DMS153 (cell line): Measurements from ENCODE around the gene ZNF565.
A peak's percentile ranks its signal among the peaks of the same experiment; 100 is the strongest.
"Not testable (repeated sequence)": the region's sequence is repeated elsewhere in the genome, so short reads cannot be mapped to it uniquely, and the experiment has no call there.

Source experiments
- DNase-seq: peaks from one replicate; lab custom pipeline; 2025; lab: John Stamatoyannopoulos, UW

ZNF565 gene

DNA sequence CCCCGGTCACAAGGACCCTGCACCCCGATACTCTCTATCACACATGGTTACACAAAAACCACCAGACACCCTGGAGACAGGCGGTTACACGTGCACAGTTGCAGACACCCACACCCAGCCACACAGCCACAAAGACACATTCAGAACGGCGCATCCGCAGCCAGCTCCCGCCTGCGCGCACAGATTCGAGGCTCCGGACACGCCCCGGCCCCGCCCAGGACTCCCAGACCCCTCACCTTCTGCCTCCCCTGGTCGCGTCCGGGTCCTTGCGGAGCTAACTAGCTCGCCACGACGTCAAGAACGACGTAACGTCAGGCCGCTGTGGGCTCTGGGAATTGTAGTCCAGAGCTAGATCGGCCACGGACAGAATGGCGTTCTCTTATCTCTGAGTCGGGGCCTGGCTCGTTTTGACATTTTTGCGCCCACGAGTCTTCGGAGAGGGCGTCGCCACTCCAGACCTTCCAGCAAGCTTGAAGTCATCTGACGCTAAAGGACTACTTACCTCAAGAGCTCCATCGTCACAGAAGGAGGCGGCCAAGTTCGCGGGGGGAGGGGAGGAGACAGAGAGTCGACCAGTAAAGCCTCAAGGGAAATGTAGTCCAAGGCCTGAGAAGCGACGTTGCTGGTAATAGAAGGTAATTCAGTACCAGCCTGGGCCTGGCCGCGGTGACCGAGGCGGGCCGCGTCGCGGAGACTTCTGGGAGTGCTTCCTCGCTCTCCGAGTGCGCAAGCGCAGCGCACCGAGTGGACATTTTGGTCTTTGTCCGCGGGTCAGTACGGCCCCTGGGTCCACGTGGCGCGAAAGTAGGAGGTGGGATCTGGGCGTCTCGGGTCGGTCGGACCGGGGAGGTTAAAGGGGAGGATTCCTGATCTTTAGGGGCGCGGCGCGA, at the start of gene ZNF565, which contains the start of gene ZNF146:
ZNF565 (minus strand) TSS at position 280 of the 890 bp plus-strand sequence. CDS start 12,680 bp downstream, outside the sequence.
ZNF146 (plus strand) TSS at position 721 of the 890 bp plus-strand sequence. CDS start 21,335 bp downstream, outside the sequence.
- peak; percentile 97 for DNase-seq

GRCh38 chr19:36259211-36259610, 44.7 kb upstream of the ZNF565 start:
- DNase-seq, result no peak

DNA sequence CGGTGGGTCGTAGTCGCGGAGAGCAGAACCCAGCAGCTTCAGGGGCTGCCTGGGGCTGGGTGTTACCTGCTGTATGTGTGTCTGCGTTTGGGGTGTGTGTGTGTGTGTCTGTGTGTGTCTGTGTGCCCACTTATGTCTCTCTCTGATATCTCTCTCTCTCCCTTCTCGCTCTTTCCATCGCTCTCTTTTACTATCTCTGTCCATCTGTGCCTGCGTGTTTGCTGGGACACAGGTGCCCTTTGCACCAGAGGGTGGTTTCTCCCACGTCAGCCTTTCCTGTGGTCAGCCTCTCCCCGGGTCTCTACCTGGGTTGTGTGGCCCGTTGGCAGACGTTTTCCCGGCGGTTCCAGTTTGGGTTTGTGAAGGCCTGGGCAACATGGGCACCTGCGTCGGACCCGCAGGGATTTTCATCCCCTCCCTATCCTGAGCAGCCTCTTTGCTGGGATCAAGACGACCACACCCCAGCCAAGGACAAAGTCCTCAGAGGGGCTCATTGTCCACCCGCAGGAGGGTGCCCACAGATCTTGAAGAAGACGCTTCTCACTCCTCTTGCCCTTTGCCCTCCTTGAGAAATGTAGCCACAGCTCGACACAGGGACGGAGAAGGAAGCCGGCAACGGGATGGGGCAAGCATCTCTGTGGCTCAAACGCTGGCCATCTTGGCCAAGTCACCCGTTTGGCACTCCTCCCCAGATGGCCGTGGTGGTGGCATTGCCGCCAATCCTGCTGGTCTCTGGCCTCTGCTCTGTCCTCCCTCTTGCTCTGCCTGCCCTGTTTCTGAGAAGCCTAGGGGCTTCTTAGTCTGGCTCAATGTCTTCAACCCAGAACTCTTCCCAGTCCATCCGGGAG, 43.8 kb upstream of the ZNF565 start:
- DNase-seq, result no peak

- DNase-seq, result no peak
Observed at GRCh38 chr19:36257520-36257876, 43.0 kb upstream of the ZNF565 start.

GRCh38 chr19:36256853-36257519, 42.5 kb upstream of the ZNF565 start:
- DNase-seq, result no peak

DNA sequence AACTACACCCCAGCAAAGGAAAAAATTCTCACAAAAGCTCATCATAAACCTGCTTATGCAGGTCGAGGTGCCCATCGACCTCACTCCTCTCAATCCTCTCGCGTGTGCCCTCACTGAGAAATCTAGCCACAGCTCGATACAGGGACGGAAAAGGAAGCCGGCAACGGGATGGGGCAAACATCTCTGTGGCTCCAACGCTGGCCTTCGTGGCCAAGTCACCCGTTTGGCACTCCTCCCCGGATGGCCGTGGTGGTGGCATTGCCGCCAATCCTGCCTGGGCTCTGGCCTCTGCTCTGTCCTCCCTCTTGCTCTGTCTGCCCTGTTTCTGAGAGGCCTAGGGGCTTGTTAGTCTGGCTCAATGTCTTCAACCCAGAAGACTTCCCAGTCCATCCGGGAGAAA, 41.6 kb upstream of the ZNF565 start:
- DNase-seq, result no peak

- DNase-seq, result no peak
Observed at GRCh38 chr19:36255316-36255715, 40.9 kb upstream of the ZNF565 start.

DNA sequence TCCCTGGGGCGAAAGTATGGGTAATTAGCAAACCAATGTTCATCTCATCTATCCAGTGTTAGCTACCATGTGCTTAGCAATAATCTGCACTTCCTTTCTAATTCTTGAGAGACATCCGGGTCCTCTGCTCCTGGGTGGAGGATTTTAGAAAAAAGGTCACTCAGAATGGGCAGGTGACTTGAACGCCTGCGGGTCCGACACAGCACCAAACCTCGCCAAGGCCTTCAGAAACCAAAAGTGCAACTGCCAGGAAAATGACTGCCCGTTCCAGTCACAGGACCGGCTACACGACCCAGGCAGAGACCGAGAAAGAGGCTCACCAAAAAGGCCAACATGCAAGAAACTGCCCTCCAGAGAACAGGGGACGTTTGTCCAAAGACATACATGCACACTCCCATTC, 40.4 kb upstream of the ZNF565 start:
- DNase-seq, result no peak

GRCh38 chr19:36252047-36252446, 37.6 kb upstream of the ZNF565 start:
- DNase-seq, result no peak

GRCh38 chr19:36246006-36246481, 31.6 kb upstream of the ZNF565 start:
- no peak for DNase-seq

DNA sequence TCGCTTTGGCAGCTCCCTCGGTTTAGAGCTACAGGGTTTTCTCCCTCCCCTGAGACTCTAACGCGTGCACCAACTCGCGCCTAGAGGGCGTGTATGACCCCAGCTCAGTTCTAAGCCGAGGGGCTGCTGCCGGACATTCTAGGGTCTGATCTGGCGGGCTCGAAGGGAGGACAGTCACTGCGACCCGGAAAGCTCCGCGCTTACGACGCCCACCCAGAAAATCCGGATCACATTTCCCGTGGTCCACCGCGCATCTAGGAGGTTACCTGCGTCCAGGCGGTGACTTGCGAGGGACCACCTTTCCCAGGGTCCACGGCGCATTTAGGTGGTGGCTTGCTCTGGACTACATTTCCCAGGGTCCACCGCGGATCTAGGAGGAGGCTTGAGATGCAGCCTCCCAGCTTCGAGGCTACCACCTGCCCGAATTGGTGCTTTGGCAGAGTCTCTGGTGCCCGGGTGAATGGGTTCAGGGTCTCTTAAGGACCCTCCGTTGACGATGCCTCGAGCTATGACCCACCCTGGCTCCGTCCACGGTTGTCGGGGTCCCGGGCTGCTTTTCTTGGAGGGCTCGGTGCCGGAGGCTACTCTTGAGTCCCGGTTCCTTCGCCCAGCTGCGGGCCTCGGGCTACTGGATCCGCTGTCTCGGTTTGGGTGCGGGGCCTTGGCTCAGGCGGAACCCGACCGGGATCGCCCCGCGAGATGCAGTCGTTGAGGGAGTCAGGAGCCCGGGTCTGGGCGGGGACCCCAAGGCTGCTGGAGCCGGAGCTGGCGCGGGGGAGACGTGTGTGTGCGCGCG, 30.9 kb upstream of the ZNF565 start:
- DNase-seq, result no peak

GRCh38 chr19:36244066-36244465, 29.6 kb upstream of the ZNF565 start:
- DNase-seq, result no peak

GRCh38 chr19:36236946-36237310, 22.5 kb upstream of the ZNF565 start:
- no peak for DNase-seq

DNA sequence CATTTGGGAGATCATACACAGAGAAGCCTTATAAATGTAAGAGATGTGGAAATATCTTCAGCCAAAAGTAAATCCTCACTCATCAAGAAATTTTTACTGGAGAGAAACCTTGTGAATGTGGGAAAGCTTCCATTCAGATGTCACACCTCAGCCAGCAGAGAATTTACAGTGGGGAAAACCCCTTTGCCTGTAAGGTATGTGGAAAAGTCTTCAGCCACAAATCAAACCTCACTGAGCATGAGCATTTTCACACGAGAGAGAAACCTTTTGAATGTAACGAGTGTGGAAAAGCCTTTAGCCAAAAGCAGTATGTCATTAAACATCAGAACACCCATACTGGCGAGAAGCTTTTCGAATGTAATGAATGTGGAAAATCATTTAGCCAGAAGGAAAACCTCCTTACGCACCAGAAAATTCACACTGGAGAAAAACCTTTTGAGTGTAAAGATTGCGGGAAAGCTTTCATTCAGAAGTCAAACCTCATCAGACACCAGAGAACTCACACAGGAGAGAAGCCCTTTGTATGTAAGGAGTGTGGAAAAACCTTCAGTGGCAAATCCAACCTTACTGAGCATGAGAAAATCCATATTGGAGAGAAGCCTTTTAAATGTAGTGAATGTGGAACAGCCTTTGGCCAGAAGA, 22.0 kb upstream of the ZNF565 start:
- no peak for DNase-seq

DNA sequence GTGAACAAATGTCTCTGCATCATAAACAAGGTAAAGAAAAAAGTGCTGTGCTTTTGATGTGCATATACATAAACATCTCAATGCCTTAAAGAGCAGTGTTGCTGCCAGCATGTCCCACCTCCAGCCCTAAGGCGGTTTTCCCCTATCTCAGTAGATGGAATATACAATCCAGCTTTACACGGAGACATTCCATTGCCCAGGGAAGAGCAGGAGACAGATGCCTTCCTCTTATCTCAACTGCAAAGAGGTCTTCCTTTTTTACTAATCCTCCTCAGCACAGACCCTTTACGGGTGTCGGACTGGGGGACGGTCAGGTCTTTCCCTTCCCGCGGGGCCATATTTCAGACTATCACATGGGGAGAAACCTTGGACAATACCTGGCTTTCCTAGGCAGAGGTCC, 19.2 kb upstream of the ZNF565 start:
- not testable (repeated sequence) for DNase-seq

GRCh38 chr19:36225219-36225892, 10.9 kb upstream of the ZNF565 start:
- DNase-seq, result no peak

GRCh38 chr19:36222503-36222902, 8.0 kb upstream of the ZNF565 start:
- DNase-seq, result no peak

DNA sequence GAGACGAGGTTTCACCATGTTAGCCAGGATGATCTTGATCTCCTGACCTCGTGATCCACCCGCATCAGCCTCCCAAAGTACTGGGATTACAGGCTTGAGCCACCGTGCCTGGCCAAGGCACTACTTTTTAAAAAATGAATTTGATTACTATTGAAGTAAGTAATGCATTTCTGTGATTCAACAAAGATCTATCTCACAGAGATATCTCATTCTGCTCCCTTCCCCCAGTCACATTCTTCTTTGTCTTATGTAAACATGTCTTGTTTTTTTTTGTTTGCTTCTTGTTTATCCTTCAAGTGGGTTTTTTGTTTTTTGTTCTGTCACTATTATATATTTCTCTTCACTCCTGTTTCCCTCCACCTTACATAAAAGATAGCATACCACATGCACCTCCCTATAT, 7.0 kb upstream of the ZNF565 start:
- no peak for DNase-seq

DNA sequence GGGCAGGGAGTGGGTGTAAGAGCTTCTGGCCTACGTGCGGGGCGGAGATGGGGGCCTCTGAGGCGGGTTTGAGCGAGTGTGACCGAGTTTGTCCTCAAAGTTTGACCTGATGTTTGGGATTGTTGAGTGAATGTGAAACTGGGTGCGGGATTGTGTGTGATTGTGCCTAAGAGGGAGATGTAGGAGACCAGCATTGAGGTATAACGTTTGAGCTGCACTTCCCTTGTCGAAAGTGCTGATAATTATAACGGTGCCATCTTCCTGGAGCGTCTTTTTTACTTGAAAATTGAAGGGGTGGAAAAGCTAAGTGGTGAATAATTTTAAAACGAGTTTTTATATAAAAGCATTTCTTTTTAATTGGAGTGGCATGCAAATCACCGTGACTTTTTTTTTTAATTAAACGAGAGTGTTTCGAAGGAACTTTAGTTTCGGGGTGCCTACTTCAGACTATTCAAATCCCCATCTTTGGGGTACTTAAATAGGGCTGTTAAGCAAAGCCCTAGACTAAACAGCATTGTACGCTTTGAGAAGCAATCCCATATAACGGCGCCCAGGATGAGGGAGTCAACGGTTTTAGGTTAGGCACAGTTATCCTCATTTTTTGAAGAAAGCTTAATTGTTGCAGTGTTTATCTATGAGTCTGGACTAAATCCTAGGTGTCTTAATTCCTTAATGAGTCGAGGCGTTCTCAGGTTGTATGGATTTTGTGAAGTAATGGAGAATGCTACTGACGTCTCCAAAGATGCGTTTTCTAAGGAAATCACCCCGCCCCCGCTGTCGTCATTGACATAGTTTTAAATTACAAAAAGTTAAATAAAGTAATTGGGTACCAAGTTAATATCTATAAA, 1.0 kb upstream of the ZNF565 start:
- no peak for DNase-seq
